HepG2 (cell line): ENCODE data around the gene LIMK2. TPM values are rescaled to one million over a fixed set of nuclear protein-coding genes. Genes with fewer than 3 reads are reported as not detected.

Source experiments
- EED ChIP-seq: sonication (generic); formaldehyde crosslinking; IDR thresholded peaks from 2 replicates; pipeline ENCODE4 v1.5.0; 2020; ENCODE audit warnings: mild to moderate bottlenecking, missing genetic modification reagents
- FOXP4 ChIP-seq: sonication (generic); formaldehyde crosslinking; IDR thresholded peaks from 2 replicates; pipeline ENCODE4 v1.4.0; 2020; ENCODE audit warnings: missing genetic modification reagents
- IRF2 ChIP-seq: IDR thresholded peaks from 2 replicates; pipeline ENCODE4 v1.6.1; 2018; ENCODE audit warnings: missing genetic modification reagents, missing compliant biosample characterization
- PLRG1 ChIP-seq: fragments of 450-650 bp; conservative IDR thresholded peaks from 2 replicates; pipeline ENCODE4 v1.6.1; 2016
- REPIN1 ChIP-seq: sonication (generic); formaldehyde crosslinking; IDR thresholded peaks from 2 replicates; pipeline ENCODE4 v1.8.0; 2022; ENCODE audit warnings: missing genetic modification reagents, low read depth, mild to moderate bottlenecking, borderline replicate concordance
- RORA ChIP-seq: sonication (generic); formaldehyde crosslinking; IDR thresholded peaks from 2 replicates; pipeline ENCODE4 v1.5.0; 2020; ENCODE audit warnings: mild to moderate bottlenecking, missing genetic modification reagents, moderate library complexity
- SAP130 ChIP-seq: IDR thresholded peaks from 2 replicates; pipeline ENCODE4 v1.6.1; 2016; ENCODE audit warnings: low read depth
- SIN3A ChIP-seq: IDR thresholded peaks from 2 replicates; pipeline ENCODE4 v1.6.1; 2011; ENCODE audit warnings: low read depth, mild to moderate bottlenecking, control low read depth, low read length, borderline replicate concordance
- SMC3 ChIP-seq: IDR thresholded peaks from 2 replicates; pipeline ENCODE4 v1.6.1; 2011; ENCODE audit warnings: low read length, improper control_type of control experiment
- TIGD3 ChIP-seq: sonication (generic); formaldehyde crosslinking; IDR thresholded peaks from 2 replicates; pipeline ENCODE4 v1.5.1; 2020; ENCODE audit warnings: mild to moderate bottlenecking, missing genetic modification reagents, borderline replicate concordance
- XRCC5 ChIP-seq: fragments of 200-400 bp; formaldehyde crosslinking; optimal IDR thresholded peaks from 2 replicates; pipeline ENCODE3; 2017; ENCODE audit warnings: mild to moderate bottlenecking, low read length
- ZKSCAN5 ChIP-seq: sonication (generic); formaldehyde crosslinking; IDR thresholded peaks from 2 replicates; pipeline ENCODE4 v1.5.1; 2020; ENCODE audit warnings: mild to moderate bottlenecking, missing genetic modification reagents
- ZNF18 ChIP-seq: sonication (generic); formaldehyde crosslinking; IDR thresholded peaks from 2 replicates; pipeline ENCODE4 v1.8.0; 2022; ENCODE audit warnings: mild to moderate bottlenecking, missing genetic modification reagents; ENCODE audit not compliant: insufficient replicate concordance
- ZNF256 ChIP-seq: sonication (generic); formaldehyde crosslinking; conservative IDR thresholded peaks from 2 replicates; pipeline ENCODE4 v1.4.0; 2020; ENCODE audit warnings: missing genetic modification reagents
- ZNF264 ChIP-seq: sonication (generic); formaldehyde crosslinking; IDR thresholded peaks from 2 replicates; pipeline ENCODE4 v1.4.0; 2020; ENCODE audit warnings: missing genetic modification reagents
- ZNF501 ChIP-seq: sonication (generic); formaldehyde crosslinking; IDR thresholded peaks from 2 replicates; pipeline ENCODE4 v1.5.1; 2020; ENCODE audit warnings: mild to moderate bottlenecking, moderate library complexity, missing genetic modification reagents
- ZNF772 ChIP-seq: sonication (generic); formaldehyde crosslinking; IDR thresholded peaks from 2 replicates; pipeline ENCODE4 v1.5.0; 2020; ENCODE audit warnings: mild to moderate bottlenecking, missing genetic modification reagents
- polyA plus RNA-seq, 8 experiments: library from polyadenylated mRNA; depleted of rRNA in 3 of 8; stranded (reverse) in 7 of 8; unstranded in 1 of 8; fragments of >200 nt; fragmentation: Illumina TruSeq in 4 of 8; extraction: Trizol in 4 of 8; gene quantifications; 2 replicates each; pipeline versions ENCODE4 v1.2.1 to v1.2.3, GENCODE V29; 2011 to 2016; ENCODE audit warnings: low read depth in 4 of 8, missing spikeins in 1 of 8, mixed read lengths in 1 of 8; ENCODE audit not compliant: insufficient read depth in 1 of 8
- total RNA-seq, 5 experiments: library from RNA; depleted of rRNA; stranded (reverse); fragments of >200 nt; fragmentation: Illumina TruSeq; extraction: Trizol; gene quantifications; 2 replicates each; pipeline ENCODE4 v1.2.3, GENCODE V29; 2016; ENCODE audit warnings: low read depth in 1 of 5
- TF ChIP-seq, protein P1 (sequence below): sonication (generic); formaldehyde crosslinking; IDR thresholded peaks from 2 replicates; pipeline ENCODE4 v1.5.0; 2020; ENCODE audit warnings: mild to moderate bottlenecking, missing genetic modification reagents, moderate library complexity
- TF ChIP-seq, protein P2 (sequence below): sonication (generic); formaldehyde crosslinking; IDR thresholded peaks from 2 replicates; pipeline ENCODE4 v1.8.0; 2022; ENCODE audit warnings: missing genetic modification reagents, mild to moderate bottlenecking, inconsistent platforms, borderline replicate concordance

Gene LIMK2
- total and polyA plus RNA-seq, 2 of the 13 experiments (the other 11 are each of a cell fraction or from before 2014, with no cell fraction given), result 20.9 to 29.8 TPM

DNA sequence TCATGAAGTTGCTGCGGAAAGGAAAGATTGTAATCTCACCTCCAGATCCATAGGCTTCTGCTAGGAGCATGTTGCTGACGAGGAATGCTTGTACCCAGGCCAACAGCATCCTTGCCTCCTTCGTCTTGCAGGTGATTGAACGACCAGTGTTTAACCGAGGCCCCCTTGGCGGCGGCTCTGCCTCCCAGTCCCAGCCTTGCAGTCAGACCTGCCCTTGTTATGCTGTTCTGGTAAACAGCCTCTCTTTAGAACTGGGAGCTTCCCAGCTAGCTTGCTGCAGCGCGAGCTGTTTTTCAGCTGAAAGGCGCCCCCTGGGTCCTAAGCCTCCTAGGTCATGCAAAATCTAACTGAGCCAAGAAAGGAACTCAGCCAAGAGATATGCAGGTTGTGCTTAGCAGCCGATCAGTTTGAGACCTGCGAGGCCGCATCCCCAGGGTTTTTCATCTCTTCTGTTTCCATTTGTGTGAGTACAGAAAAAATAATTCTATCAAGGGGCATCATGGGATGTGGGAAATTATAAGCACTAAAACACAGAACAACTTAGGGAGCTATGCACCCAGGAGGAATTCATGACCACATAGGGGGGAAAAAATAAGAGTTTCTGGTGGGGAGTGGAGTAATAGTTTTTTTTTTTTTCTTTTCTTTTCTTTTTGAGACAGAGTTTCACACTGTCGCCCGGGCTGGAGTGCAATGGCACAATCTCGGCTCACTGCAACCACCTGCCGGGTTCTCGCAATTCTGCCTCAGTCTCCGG, 80.3 kb downstream of the LIMK2 start, which contains the start of gene PIK3IP1 (continued):
- TF ChIP-seq SAP130 (CRISPR knock-in tag) (peak; percentile 91), ZNF264 (peak; percentile 56; the same call in 1 of the 2 replicates), SMC3 (peak; percentile 39; the same call in 1 of the 2 replicates), IRF2 (peak; percentile 39; the same call in 1 of the 2 replicates), XRCC5 (peak; percentile 97), ZNF18 (CRISPR knock-in tag) (no peak), FOXP4 (CRISPR knock-in tag) (peak; percentile 73), ZKSCAN5 (CRISPR knock-in tag) (no peak), PLRG1 (no peak), RORA (CRISPR knock-in tag) (no peak), SIN3A (peak; percentile 74), REPIN1 (CRISPR knock-in tag) (peak; percentile 33; the same call in 1 of the 2 replicates), TIGD3 (CRISPR knock-in tag) (no peak), EED (CRISPR knock-in tag) (no peak), ZNF772 (CRISPR knock-in tag) (0 out of 2 replicates have a peak, but pooled peaks have one; percentile 6), ZNF501 (CRISPR knock-in tag) (no peak), ZNF256 (no peak)
- TF ChIP-seq, protein P1, sequence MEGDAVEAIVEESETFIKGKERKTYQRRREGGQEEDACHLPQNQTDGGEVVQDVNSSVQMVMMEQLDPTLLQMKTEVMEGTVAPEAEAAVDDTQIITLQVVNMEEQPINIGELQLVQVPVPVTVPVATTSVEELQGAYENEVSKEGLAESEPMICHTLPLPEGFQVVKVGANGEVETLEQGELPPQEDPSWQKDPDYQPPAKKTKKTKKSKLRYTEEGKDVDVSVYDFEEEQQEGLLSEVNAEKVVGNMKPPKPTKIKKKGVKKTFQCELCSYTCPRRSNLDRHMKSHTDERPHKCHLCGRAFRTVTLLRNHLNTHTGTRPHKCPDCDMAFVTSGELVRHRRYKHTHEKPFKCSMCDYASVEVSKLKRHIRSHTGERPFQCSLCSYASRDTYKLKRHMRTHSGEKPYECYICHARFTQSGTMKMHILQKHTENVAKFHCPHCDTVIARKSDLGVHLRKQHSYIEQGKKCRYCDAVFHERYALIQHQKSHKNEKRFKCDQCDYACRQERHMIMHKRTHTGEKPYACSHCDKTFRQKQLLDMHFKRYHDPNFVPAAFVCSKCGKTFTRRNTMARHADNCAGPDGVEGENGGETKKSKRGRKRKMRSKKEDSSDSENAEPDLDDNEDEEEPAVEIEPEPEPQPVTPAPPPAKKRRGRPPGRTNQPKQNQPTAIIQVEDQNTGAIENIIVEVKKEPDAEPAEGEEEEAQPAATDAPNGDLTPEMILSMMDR (CRISPR knock-in tag), result peak; percentile 83
- TF ChIP-seq, protein P2, sequence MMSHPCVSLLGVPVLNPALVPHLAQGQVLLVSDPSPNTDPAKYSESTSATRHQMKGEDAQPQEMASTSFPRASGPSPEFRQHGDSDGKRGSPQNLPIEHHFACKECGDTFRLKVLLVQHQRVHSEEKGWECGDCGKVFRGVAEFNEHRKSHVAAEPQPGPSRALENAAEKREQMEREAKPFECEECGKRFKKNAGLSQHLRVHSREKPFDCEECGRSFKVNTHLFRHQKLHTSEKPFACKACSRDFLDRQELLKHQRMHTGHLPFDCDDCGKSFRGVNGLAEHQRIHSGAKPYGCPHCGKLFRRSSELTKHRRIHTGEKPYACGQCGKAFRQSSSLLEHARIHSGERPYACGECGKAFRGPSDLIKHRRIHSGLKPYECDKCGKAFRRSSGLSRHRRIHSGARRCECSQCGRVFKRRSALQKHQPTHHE (CRISPR knock-in tag), result 0 out of 2 replicates have a peak, but pooled peaks have one; percentile 44
